GM12891 (cell line): Measurements from ENCODE around the gene TBC1D1.
A peak's percentile ranks its signal among the peaks of the same experiment; 100 is the strongest.

Source experiments
- POLR2A ChIP-seq: IDR thresholded peaks from 2 replicates; pipeline ENCODE4 v1.6.1; 2011; ENCODE audit warnings: low read depth, low read length, control low read depth
- POLR2AphosphoS5 ChIP-seq: IDR thresholded peaks from 2 replicates; pipeline ENCODE4 v1.6.1; 2011; ENCODE audit warnings: low read depth, low read length, control low read depth
- SPI1 ChIP-seq: IDR thresholded peaks from 2 replicates; pipeline ENCODE4 v1.6.1; 2011; ENCODE audit warnings: low read depth, low read length, control low read depth
- TAF1 ChIP-seq: IDR thresholded peaks from 2 replicates; pipeline ENCODE4 v1.6.1; 2011; ENCODE audit warnings: low read depth, low read length, control low read depth

DNA sequence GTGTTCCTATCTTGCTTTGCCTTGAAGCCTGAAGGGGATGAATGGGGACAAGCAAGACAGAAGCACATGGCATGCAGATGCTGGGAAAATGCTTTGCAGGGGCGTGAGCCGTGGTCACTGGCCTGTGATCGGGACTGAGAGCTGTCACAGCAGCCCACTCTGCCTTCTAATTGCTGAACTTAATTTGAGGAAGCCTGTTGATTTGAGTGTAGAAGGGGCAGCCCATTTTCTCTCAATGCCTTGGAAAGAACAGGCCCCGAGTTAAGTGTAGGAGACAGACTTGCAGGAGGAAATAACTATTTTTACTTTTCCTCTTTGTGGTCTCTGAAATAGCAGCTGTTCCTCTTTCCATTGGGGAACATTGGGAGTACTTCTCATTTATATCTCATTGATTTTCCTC, 26.1 kb upstream of the TBC1D1 start:
- TF ChIP-seq POLR2AphosphoS5 (no peak), SPI1 (0 out of 2 replicates have a peak, but pooled peaks have one; percentile 15), TAF1 (no peak), POLR2A (no peak)
